ENCODE results near the gene RAET1E. TPM values are rescaled to one million over a fixed set of nuclear protein-coding genes. Genes with fewer than 3 reads are reported as not detected.

The RAET1E gene
- under 0.01 TPM in 1 of 2 replicates, not detected in the other for total RNA-seq

DNA sequence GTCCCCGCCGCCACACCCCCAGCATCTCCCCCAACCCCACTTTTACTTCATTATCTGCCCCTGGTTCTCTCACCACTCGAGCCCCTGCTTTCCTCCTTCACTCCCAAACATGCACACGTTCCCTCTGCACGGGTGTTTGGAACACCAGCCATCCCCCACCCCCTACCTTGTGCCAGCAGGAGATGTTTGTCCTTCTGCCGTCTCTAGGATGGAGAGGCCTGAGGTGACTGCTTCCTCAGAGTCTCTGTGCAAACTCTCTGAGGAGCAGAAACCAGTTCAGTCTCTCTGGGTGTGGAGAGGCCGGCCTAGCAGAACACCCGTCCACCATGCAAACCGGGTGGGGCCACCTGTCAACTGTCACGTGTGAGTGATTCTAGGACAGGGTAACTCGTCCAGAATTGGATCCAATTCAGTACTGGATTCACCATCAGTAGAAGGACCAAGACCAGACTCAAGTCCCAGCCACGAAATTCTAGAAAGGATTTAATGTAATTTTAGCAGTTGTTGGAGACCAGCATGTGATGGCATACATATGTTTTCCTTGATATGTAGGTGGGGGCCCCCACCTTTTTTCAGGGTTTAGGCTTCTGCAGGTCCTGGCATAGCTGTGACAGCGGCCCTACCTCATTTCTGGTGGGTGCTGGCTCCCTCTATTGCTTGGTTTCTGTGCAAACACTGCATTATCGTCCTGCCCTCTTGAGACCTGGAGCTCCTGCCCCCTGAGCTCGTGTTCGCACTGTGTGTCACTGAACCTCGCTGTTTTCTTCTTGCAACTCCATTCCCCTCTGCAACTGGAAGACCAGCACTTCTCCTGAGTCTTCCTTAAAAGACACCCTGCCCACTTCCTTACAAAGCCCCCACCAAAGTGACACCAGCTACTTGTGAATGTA lies at the start of gene RAET1E:
Gene RAET1E (minus strand): TSS at position 259 of the 890 bp plus-strand sequence. CDS start 7,212 bp downstream, outside the sequence.

DNA sequence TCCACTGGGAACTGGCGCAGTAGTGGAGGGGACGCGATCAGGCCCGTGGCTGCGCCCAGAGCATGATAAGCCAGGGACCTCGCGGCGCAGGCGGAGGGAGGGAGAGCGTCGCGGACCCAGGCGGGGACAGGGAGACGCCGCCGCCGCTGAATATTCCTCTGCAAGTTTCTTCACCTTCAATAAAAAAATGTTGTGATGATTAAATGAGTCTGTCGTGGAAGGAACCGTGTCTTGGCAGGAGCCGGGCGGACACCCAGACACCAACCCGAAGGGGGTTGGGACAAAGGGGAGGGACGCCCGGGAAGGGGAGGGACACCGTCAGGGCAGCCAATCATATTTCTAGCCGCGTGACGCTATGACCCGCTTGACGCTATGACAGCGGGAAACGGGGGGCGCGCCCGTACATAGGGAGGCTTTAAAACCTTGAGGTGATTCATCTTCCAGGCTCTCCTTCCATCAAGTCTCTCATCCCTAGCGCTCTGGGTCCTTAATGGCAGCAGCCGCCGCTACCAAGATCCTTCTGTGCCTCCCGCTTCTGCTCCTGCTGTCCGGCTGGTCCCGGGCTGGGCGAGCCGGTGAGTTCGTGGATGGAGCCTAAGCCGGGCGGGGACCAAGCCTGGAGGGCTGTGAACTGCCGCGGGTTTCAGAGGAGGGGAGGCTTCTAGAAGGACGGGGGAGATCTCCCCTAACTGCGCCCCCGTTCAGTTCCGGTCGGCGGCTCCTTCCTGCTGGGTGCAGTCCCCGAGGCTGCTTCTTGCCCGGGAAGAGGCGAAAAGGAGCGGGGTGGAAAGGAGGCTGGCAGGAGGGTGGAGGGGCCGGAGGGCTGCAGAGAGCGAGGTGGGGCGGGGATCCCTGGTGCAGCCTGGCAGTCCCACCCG lies 43.9 kb upstream of the RAET1E start, which contains the start of gene ULBP2:
Gene ULBP2 (plus strand): TSS at position 432 of the 878 bp plus-strand sequence. CDS start 59 bp downstream, at position 491.

DNA sequence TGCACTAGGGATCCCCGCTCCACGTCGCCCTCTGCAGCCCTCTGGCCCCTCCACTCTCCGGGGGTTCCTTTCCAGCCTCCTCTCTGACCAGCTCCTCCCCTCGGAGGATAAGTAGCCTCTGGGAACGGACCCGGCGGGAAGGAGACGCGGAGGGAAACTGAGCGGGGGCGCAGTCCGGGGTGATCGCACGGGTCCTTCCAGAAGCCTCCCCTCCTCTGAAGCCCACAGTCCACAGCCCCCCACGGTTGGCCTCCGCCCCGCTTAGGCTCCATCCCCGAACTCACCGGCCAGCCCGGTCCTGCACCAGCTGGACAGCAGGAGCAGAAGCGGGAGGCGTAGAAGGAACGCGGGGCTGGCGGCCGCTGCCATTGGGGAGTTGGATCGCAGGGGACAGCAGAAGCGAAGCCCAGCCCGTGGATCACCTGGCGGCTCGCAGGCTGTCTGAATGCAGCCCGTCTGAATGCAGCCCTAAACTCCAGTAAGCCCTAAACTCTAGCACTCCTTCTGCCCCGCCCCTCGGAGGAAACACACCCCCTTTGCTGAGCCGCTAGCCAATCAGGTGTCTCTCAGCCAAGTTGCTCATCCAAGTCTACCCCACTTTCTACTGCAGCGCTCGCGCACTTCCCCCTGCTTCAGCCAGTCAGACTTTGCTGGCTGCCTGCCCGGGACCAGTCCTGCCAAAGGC lies 24.9 kb upstream of the RAET1E start, which contains the start of gene RAET1G:
Gene RAET1G (minus strand): TSS at position 480 of the 685 bp plus-strand sequence. CDS start 111 bp downstream, at position 369.

DNA sequence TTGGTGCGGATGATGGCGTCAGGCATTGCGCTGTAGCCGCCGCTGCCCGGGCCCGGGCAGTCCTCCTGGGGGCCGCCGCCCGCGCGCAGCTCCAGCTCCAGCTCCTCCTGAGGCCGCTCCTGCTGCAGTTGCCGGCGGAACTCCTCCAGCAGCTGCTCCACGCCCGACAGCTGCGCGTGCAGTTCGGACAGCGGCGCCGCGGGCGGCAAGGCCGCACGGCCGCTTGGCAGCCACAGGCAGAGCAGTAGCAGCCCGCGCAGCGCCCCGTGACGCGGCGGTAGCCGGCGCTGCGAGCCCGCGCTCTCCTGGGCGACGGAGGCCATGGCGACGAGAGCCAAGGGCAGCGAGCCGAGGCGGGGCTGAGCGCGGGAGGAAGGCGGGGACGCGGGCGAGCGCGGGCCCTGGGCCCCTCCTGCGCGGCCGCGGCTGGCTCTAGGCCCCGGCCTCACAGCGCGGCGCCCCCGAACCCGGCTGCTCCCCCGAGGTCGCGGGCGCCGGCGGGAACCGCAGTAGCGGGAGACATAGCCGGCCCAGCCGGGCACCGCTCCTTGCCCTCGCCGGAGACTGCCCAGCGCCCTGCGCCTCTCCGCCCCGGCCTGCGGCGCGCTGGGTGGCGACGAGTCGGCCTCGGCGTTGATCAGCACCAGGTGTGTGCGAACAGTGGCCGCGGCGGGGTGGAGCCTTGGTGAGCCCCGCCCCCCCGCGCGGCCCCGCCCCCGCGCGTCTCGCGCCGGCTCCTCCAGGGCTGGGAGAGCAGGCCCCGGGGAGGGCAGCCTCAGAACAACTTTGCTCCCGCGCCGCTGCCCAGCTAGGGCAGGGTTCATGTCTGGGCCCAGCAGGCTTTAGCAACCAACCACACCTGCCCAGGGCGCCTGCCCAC lies 34.0 kb downstream of the RAET1E start, which contains the start of gene LRP11:
Gene LRP11 (minus strand): TSS at position 662 of the 880 bp plus-strand sequence. CDS start 339 bp downstream, at position 323.

Other genes starting within 250 kb of the RAET1E start
- 23.7 and 24.5 TPM in 2 replicates for gene KATNA1, start 249.4 kb downstream of the RAET1E start, total RNA-seq
- gene LATS1, start 180.0 kb downstream of the RAET1E start, total RNA-seq, result 8.1 and 14.9 TPM in 2 replicates
- 30.6 and 33.3 TPM in 2 replicates for gene NUP43, start 151.6 kb downstream of the RAET1E start, total RNA-seq
- gene PCMT1, start 148.4 kb downstream of the RAET1E start, total RNA-seq, result 172 and 183 TPM in 2 replicates
- gene LRP11, start 33.8 kb downstream of the RAET1E start, total RNA-seq, result 44.1 and 67.0 TPM in 2 replicates
- 0.71 and 1.7 TPM in 2 replicates for gene RAET1G, start 25.0 kb upstream of the RAET1E start, total RNA-seq
- 8.1 and 10.6 TPM in 2 replicates for gene ULBP2, start 43.9 kb upstream of the RAET1E start, total RNA-seq
- gene ULBP1, start 65.8 kb upstream of the RAET1E start, total RNA-seq, result 4.3 and 4.8 TPM in 2 replicates
- gene RAET1L, start 127.4 kb upstream of the RAET1E start, total RNA-seq, result not detected in 2 replicates
- 10.7 and 13.1 TPM in 2 replicates for gene ULBP3, start 171.0 kb upstream of the RAET1E start, total RNA-seq
- not detected in 2 replicates for gene PPP1R14C, start 244.9 kb upstream of the RAET1E start, total RNA-seq

Data from myometrial cell (primary cell).